ENCODE measurements around the gene SCRT2.

GRCh38 chr20:635028-635892 is 40.3 kb downstream of the SCRT2 start:
- TF ChIP-seq CTCF (IDR thresholded peaks at IDR 0.05; ENCODE audit: low read depth, low read length, missing input control) (no peak), MAX (IDR thresholded peaks at IDR 0.05) (no peak), RAD21 (IDR thresholded peaks at IDR 0.05) (no peak), RXRA (IDR thresholded peaks at IDR 0.05) (no peak), JUND (IDR thresholded peaks at IDR 0.05) (no peak), YY1 (IDR thresholded peaks at IDR 0.05) (no peak), GABPA (IDR thresholded peaks at IDR 0.05 in 1 of 2, conservative IDR thresholded peaks at IDR 0.05 in 1 of 2) (no peak), REST (IDR thresholded peaks at IDR 0.05) (no peak), ATF3 (IDR thresholded peaks at IDR 0.05) (no peak)

Measured in liver (tissue), 3 donors.